AG08396 (cell line): ENCODE results near the gene AIFM1.

Experiments used
- DNase-seq: peaks from one replicate; pipeline ENCODE4 v3.0.0; 2012; ENCODE audit warnings: low spot score, mixed read lengths

Gene AIFM1

DNA sequence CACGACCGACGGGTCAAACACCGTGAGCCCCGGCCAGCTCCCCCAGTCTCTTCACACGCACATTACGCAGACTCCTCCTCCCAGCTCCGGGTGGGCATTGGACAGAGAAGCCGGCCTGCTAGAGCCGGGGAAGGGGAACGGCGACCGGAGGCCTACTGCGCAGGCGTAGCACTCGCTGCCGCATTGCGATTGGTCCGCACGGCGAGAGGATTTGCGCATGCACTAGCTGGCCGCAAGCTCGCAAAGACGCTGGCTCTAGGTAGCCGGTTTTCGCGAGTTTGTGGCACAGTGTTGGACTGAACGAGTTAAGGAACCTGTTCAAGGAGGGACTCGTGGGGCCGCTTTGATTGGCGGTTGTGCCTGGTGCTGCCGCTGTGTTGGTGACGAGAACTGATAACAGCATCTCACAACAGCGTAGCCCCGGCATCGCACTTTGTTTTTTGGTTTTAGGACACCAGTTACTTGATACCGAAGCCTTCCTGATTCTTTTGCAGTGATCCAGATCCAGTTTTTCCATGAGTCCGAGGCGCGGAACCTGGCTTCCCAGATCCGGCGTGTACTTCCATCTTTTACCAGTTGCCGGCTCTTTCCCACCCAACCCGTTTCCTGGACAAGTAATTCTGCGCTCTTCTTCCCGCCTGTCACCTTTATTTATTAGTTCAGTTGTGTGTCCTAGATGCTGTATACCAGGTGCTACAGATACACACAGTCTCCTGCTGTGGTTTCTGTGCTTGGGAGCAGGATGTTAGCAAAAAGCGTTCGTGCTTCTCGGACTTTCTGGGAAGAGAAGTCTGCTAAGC is at the start of gene AIFM1:
Gene AIFM1, minus strand, starts transcription at position 139 of the 800 bp plus-strand sequence. CDS start 185 bp downstream, outside the sequence.
- DNase-seq, result peak; percentile 90

DNA sequence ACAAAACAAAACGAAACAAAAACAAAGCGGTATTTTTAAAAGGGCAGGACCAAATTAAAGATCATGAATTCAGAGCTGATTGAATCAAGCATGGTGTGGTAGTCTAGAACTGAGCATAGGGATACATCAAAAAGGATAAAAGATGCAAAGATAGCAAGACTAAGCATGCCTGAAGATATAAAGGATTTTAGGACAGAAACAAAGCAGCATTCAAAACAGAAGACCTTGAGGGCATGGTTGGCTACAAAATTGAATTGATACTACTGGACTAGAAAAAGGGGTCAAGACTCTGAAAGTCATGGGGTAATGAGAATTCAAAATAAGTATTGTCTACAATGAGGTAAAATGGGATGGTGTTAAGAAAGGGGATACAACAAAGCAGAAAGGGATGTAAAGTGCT is 47.7 kb upstream of the AIFM1 start:
- DNase-seq, result no peak

DNA sequence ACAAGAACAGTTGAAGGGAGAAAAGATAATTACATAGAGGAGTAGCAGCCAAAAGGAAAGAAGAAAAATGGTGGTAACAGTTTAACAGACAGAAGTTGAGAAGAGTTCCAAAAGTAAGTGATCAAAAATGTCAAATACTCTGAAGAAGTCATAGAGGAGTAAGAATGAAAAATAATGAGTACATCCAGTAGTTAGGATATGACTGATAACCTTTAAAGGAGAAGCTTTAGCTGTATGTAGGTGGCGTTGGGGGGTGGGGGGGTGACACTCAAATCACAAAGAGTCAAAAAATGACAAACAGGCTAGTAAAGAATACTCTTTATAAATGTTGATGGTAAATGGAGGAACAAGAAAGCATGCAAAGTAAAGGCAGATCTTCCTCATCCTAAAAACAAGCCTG is 46.7 kb upstream of the AIFM1 start:
- DNase-seq, result no peak

DNA sequence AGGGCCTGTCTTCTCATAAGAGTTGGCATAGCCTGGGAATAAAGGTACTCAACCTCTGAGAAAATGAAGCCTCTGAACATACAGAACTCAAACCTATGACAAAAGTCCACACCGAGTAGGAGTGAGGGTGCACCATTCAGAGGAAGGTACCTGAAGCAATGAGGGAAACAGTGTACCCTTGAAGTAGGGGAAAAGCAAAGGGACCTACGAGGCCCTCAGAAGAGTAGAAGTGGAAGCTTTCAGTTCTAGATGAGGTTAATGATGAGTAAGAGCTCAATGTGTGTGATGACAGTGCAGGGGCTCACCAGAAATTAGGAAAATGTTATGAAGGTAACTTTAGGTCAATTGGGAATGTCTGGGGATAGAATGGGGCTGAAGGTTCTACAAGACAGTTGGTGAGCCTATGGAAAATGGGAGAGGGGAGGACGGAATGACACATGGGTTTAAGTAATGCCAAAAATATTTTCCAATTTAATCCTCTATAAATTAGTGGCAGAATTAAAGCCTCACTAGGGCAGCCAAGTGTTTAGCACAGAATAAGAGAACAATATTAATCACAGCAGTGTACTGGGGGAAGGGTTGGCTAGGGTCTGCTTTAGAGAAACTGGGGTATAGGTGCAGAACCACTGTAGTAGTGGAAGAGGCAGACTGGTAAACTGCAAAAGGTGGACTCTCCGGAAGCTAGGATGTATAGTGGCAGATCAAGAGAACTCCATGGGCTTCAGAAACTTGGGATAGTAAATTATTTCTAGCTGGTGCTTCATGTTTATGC is 46.0 kb upstream of the AIFM1 start:
- DNase-seq, result no peak

DNA sequence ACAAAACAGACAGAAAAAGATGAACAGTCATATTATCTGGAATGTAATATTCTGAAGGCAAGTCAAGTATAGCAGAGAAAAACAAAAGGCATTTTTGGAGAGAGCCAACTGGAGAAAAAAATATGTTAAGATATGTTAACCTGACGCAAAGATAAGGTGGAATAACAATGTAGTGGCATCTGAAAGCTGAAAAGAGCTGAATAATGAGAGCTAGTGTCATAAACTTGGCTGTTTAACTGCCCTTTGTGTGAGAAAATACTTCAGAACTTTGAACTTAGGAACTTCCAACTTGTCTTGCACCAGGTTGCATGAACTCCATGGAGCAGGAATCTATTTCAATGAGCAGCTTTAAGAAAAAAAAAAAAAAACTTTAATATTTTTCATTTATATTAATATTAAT is 39.0 kb upstream of the AIFM1 start:
- no peak for DNase-seq

DNA sequence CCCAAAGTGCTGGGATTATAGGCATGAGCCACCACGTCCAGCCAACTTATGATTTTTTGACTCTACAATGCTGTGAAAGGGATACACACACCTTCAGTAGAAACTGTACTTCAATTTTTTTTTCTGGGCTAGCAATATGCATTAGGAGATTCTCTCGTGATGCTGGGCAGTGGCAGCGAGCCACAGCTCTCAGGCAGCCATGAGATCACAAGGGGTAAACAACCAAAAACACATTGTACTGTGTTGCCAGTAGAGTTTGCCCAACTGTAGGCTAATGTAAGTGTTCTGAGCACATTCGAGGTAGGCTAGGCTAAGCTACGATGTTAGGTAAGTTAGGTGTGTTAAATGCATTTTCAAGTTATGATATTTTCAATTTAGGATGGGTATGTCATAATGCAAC is 31.8 kb upstream of the AIFM1 start:
- DNase-seq, result no peak

DNA sequence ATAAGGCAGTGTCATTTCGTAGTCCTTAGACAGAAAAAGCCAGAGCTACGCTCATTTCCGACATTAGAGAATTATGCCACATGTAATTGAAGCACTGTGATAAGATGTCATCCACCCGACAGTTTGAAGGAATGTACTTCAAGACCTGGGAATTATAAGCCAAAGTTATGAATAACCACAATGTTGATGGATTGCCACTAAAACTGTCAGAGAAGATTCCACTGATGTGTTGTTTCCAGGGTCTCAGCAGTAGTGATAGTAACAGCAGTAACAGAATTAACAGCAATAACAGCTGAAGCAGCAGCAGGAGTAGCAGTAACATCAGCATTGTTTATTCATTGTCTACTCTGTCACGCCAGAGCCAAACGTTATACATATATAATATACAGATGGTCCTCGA is 30.8 kb upstream of the AIFM1 start:
- DNase-seq, result no peak

DNA sequence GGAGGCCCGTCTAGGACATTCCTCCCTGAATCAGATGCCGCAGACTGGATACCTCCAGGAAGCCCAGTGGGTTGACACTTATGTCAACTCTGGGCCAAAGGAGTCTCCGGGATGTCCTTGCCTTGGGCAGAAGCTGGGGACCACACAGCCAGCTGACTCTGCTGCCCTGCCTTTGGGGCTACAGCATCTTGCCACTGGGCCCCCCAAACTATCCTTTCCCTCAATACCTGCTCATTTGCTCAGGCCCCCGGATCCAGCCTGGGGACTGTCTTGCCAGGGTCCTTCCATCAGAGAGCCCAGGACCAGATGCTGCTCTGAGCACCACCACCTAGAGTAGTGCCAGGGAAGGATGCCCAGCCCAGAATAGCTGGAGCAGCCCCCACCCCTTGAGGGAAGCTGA is 25.2 kb upstream of the AIFM1 start:
- no peak for DNase-seq

DNA sequence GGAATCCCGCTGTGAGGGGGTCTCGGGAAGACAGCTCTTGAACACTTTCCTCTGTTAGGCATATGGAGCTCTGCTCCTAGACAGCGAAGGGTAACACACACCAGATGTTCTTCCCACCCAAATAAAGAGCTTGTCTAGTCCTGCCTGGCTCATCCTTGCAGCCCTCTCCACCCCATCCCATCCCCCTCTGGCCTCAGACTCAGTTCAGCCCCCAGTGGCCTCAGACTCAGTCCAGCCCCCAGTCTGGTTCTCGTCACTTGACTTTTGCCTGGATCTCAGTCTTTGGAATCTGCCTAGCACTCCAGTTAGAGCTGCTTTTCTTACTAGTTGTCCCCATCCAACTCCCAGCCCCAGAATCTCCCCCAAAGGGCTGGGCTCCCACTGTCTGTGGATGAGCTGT is 21.0 kb upstream of the AIFM1 start:
- DNase-seq, result no peak

DNA sequence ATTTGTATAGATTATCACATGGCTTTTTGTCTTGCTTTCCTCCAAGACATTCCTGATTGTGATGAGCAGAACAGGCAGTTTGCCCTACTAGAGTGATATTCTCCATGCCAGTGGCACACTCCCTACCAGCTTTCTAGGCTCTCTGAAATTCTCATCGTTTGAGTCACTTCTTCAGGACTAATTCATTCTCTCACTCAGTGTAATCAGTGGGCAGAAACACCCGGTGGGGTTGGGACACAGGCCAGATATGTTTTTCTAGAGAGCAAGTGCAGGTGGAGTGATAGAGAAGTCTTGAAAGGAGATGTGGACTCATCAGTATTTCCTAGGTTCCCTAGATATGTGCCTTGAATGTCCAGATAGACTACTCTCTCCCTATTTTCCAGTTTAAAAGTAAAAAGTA is 19.2 kb upstream of the AIFM1 start:
- DNase-seq, result no peak

DNA sequence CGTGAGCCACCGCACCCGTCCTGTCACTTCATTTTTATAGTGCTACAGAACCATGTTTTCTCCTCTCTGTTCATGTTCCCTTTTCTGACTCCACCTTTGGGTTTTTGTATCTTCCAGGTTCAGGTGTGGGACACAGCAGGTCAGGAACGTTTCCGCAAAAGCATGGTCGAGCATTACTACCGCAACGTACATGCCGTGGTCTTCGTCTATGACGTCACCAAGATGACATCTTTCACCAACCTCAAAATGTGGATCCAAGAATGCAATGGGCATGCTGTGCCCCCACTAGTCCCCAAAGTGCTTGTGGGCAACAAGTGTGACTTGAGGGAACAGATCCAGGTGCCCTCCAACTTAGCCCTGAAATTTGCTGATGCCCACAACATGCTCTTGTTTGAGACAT is 18.5 kb upstream of the AIFM1 start:
- DNase-seq, result no peak

DNA sequence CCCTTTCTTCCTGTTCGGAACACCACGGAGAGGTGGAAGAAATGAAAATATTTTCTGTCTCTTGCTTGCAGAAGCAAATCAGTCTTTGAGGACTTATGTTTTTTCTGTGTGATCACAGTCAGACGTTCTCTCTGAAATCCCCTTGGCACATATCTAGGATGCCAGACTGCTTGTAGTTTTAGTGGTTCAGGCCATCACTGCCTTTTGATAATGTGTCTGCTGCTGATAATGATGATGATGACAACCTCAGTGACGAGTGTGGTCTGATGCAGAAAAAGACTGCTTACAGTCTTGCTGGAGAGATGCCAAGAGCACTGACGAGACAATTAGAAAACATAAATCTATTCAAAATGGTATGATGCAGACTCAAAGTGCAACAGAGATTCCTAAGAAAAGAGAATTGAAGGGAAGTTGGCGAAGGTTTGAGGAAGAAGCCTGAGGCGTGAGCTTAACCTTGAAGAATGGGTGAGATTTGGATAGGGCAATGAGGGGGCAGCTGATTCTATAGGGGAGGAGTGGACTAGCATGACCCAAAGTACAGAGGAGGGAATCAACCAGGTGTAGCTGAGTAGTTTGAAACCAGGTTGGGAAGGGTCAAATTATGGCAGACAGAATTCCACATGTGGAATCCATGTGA is 14.1 kb upstream of the AIFM1 start:
- no peak for DNase-seq

DNA sequence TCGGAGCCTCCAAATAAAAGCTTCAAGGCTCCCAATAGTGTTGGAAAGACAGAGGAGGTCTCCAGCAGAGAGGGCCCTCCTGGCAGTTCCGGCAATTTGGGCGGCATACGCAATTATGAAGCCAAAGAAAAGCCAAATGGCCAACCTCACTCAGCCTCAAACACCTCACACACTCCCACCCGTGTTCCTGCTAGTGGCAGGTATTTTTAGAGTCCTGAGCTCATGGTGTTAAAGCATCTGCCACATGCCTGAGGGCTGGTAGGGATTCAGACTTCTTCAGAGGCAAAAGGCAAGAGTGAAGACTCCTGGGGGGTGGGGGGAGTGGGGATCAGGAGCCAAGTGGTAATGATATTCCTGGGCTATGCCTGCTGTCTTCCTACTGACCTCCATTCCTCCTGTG is 13.5 kb upstream of the AIFM1 start:
- DNase-seq, result no peak

DNA sequence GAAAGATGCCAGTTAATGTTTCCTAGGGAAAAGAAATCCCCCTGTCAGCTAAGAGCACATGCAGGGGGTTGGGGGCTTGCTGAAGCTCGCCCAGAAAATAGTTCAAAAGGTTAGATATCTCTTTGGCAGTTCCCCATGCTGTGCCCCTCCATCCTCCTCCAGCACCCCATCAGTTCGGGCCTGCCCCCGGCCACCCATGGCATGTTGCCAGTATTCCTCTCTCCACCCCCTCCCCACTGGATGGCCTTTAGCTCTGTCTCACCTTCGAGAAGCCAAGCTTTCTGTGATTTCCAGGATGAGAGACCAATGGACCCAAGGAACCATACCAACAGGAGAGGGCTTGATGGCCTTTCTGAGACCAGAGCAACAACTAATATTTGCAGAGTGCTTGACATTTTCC is 11.3 kb upstream of the AIFM1 start:
- no peak for DNase-seq

DNA sequence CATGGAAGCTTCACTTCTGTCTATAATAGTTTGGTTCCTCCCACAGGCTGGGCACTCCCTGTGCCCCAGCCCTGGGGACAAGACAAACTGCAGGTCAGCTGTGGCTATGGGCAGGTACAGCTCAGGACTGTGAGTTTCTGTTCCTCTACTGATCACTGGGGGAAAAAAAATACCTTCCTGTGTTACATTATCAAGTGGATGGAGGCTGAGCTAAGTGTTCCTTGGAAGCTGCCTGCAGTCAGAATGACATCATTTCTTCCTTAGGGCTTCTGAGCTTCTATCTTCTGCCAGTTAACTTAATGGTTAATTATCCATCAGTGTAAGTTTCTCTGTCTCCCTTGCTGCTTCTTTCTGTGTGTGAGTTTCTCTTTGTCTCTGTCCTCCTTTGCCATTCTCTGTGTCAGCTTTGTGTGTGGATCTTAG is 10.7 kb upstream of the AIFM1 start:
- DNase-seq, result no peak

DNA sequence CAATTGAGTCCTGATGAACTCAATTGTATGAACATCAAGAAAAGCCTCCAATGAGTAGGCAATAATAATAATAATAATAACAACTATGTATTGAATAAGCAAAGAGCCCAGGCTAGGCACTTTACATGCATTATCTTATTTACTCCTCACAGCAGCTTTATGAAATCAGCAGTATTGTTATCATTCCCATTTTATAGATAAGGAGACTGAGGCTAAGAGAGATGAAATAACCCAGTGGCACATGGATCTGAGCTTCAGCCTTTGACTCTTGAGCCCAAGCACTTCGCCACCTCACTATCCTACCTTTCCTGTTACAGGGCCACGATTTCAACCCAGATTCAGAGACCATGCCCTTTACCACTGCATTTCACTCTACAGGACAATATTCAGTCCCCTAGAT is 9.3 kb upstream of the AIFM1 start:
- DNase-seq, result no peak

DNA sequence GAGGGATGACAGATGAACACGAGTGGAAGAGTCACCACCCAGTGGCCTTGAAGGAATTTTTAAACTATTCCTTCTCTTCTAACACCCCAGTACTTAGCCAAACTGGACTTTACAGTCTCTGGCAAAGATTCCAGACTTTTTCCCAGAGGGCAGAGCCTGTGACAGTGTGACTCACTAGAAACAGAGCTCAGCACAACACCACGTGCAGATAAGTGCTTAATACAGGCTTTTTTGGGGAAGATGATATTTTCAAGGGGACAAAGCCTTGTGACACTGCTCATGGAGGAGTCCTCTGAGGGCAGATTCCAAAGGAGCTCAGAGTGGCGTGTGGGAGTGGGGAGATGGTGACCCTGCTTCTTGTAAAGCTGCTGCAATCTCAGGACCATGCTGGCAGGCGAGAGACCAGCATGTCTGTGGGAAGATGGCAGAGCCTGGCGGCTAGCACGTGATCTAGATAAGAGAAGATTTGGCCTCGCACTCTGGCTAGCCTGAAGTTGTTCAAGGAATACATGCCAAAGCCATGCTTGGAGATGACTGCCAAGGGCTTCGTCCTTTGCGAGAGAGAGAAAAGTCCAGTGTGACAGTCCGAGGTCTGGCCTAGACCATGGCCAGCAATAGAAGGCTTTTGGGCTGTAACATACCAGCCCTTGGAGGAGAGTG is 8.5 kb upstream of the AIFM1 start:
- peak; percentile 73 for DNase-seq

DNA sequence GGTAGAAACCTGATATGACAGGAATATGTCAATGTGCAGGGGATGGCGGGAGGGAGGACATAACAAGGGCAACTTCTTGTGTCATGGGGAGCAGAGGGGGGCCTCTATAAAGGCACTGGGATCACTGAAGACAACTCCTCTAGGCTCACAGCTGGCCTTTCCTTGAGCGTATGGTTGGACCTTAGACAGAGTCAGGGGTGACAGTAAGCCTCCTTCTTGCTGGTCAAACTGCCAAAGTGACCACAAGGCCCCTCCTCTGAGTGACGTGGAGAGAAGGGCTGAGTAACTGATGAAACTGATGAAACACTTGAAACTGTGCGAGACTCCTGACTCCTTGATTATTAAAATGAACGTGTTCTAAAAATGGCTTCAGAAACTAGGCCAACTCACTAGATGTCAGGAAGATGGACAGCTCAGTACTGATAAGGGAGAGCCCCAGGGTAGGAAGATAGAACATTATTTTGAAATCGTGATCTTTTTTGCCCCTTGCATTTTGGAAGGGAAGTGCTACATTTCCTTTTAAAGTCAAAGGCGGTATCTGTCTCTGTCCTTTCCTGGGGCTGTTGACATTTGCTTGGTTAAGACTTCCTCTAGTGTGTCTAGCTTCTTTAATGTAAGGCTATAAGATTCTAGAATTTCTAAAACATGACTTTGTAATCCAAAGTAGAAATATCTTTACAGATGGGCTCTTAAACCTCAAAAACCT is 7.7 kb upstream of the AIFM1 start:
- DNase-seq, result peak; percentile 81

DNA sequence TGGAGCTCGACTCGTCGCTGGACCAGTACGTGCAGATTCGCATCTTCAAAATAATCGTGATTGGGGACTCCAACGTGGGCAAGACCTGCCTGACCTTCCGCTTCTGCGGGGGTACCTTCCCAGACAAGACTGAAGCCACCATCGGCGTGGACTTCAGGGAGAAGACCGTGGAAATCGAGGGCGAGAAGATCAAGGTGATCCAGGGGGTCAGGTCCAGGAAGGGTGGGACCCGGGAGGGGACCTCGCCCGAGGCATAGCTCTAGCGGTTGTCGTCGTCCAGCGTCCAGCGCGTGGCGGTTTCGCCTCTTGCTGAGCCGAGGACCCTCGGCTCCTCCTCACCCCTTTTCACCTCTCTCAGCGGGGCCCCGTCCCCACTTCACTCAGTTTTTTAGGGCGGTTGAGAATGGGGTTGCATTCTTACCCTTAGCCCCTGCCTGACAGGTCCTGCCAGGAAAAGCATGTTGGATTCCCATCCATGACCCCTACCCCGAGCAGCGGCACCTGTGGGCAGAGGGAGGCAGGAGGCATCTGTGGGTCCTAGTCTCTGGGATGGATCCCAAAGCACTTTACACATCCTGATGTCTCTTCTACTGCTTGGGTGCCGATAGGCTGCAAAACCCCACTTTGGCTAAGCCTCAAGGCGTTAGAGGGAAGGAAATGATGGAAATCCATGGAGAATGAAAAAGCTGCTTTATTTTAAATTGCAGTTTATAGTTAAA is 6.6 kb upstream of the AIFM1 start:
- DNase-seq, result no peak

DNA sequence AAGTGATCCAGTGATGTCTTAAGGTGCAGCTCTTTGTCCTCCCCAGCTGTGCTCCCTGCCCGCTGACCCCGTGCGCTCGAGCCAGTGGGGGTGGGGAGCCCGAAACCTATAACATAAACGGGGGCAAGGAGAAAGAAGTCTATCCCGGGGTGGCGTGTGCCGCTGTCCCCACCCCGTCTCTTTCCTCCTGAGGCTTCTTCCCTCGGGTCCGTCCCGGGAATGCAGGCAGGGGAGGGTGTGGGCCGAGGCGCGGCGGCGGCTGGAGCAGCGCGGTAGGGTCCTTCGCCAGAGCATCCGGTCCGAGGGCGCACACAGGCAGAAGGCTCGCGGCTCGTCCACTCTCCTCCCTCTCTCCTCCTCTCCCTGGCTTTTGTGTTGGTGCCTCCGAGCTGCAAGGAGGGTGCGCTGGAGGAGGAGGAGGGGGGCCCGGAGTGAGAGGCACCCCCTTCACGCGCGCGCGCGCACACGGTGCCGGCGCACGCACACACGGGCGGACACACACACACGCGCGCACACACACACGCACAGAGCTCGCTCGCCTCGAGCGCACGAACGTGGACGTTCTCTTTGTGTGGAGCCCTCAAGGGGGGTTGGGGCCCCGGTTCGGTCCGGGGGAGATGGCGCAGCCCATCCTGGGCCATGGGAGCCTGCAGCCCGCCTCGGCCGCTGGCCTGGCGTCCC is 5.9 kb upstream of the AIFM1 start, which contains the start of gene RAB33A:
Gene RAB33A, plus strand, starts transcription at position 517 of the 681 bp plus-strand sequence. Its CDS starts 101 bp downstream, at position 618.
- peak; percentile 19 for DNase-seq
